B cell (primary cell): Measurements from ENCODE around the gene CBX5.

ENCODE experiments used
- CTCF ChIP-seq: fragments of 200-600 bp; IDR thresholded peaks from one replicate; pipeline ENCODE4 v1.8.0; 2022; ENCODE audit warnings: antibody characterized with exemption, mild to moderate bottlenecking
- EZH2 ChIP-seq: IDR thresholded peaks from 2 replicates; pipeline ENCODE4 v1.6.1; 2012; ENCODE audit warnings: borderline replicate concordance, low read depth, mild to moderate bottlenecking, moderate library complexity, low read length; ENCODE audit not compliant: insufficient read depth, poor library complexity, severe bottlenecking

GRCh38 chr12:54220567-54220966, 59.4 kb downstream of the CBX5 start:
- no peak for TF ChIP-seq CTCF
- no peak for TF ChIP-seq EZH2
